RWPE2 (cell line): Measurements from ENCODE around the gene ANKRD40CL.

Source experiments
- ATAC-seq: fragments of 200-7000 bp; cut with Tn5 transposase; 3 replicates; pipeline ENCODE4 v1.9.1; 2021; ENCODE audit warnings: low read depth
- DNase-seq: peaks from one replicate; pipeline ENCODE4 v3.0.0-alpha.2; 2020; ENCODE audit warnings: low spot score
- H3K27ac ChIP-seq: fragments of 450-650 bp; 2 replicates; pipeline ENCODE4 v1.5.1; 2017; ENCODE audit warnings: mild to moderate bottlenecking; ENCODE audit not compliant: poor library complexity, severe bottlenecking
- H3K27me3 ChIP-seq: fragments of 250-450 bp; sonication (Bioruptor Pico); 2 replicates; pipeline ENCODE4 v1.5.1; 2021; ENCODE audit warnings: mild to moderate bottlenecking, moderate library complexity; ENCODE audit not compliant: insufficient read depth, poor library complexity, severe bottlenecking
- H3K36me3 ChIP-seq: fragments of 250-450 bp; sonication (Bioruptor Pico); 2 replicates; pipeline ENCODE4 v1.5.1; 2020; ENCODE audit warnings: low read depth, mild to moderate bottlenecking, moderate library complexity
- H3K4me1 ChIP-seq: fragments of 250-450 bp; sonication (Bioruptor Pico); 2 replicates; pipeline ENCODE4 v1.5.1; 2021; ENCODE audit warnings: mild to moderate bottlenecking, moderate library complexity; ENCODE audit not compliant: insufficient read depth, poor library complexity, severe bottlenecking
- H3K4me3 ChIP-seq: fragments of 250-450 bp; sonication (Bioruptor Pico); 2 replicates; pipeline ENCODE4 v1.5.1; 2021; ENCODE audit warnings: mild to moderate bottlenecking, moderate library complexity; ENCODE audit not compliant: severe bottlenecking
- H3K9me3 ChIP-seq: fragments of 250-450 bp; sonication (Bioruptor Pico); 2 replicates; pipeline ENCODE4 v1.5.1; 2021; ENCODE audit warnings: mild to moderate bottlenecking, moderate library complexity; ENCODE audit not compliant: severe bottlenecking
- CTCF ChIP-seq: fragments of 450-650 bp; IDR thresholded peaks from one replicate; pipeline ENCODE4 v1.5.1; 2017; ENCODE audit warnings: mild to moderate bottlenecking, moderate library complexity; ENCODE audit not compliant: poor library complexity, severe bottlenecking

Gene ANKRD40CL

GRCh38 chr17:50767446-50767845 lies at the start of gene ANKRD40CL:
ANKRD40CL (minus strand) TSS chr17:50767518; CDS start chr17:50766913, 605 bp downstream.
- H3K4me3 ChIP-seq = no peak within 1 kb of the TSS
- H3K4me1 ChIP-seq = peaks cover 6% of the 10 kb centered on the region
- H3K9me3 ChIP-seq = no peaks in the 10 kb centered on the region
- no peaks in the 10 kb centered on the region for H3K27me3 ChIP-seq
- H3K36me3 ChIP-seq = no peaks in the 10 kb centered on the region
- no peak for TF ChIP-seq CTCF
- DNase-seq (no peak), ATAC-seq (no peak)
- no peak within 1 kb of the TSS for H3K27ac ChIP-seq

GRCh38 chr17:50816271-50816670 lies 49.0 kb upstream of the ANKRD40CL start:
- ATAC-seq (no peak), DNase-seq (no peak)
- H3K9me3 ChIP-seq = no peaks in the 10 kb centered on the region
- no peak overlapping the region for H3K4me3 ChIP-seq
- H3K27ac ChIP-seq = no peak overlapping the region
- no peaks in the 10 kb centered on the region for H3K36me3 ChIP-seq
- H3K27me3 ChIP-seq = no peaks in the 10 kb centered on the region
- no peak for TF ChIP-seq CTCF
- H3K4me1 ChIP-seq = peaks cover 12% of the 10 kb centered on the region

- H3K27me3 ChIP-seq = no peaks in the 10 kb centered on the region
Observed at GRCh38 chr17:50815400-50815799, 48.1 kb upstream of the ANKRD40CL start.

GRCh38 chr17:50813583-50813982 lies 46.3 kb upstream of the ANKRD40CL start:
- no peaks in the 10 kb centered on the region for H3K27me3 ChIP-seq
- H3K36me3 ChIP-seq = no peaks in the 10 kb centered on the region
- no peak overlapping the region for H3K27ac ChIP-seq
- DNase-seq (no peak), ATAC-seq (no peak)
- no peak for TF ChIP-seq CTCF
- peaks cover 12% of the 10 kb centered on the region for H3K4me1 ChIP-seq
- H3K9me3 ChIP-seq = no peaks in the 10 kb centered on the region
- no peak overlapping the region for H3K4me3 ChIP-seq

More at GRCh38 chr17:50815400-50815799, 48.1 kb upstream of the ANKRD40CL start:
- TF ChIP-seq CTCF = no peak
- Histone ChIP-seq H3K9me3 (no peaks in the 10 kb centered on the region), H3K4me1 (peaks cover 12% of the 10 kb centered on the region), H3K36me3 (no peaks in the 10 kb centered on the region), H3K27ac (no peak overlapping the region), H3K4me3 (no peak overlapping the region)
- ATAC-seq (no peak), DNase-seq (no peak)

GRCh38 chr17:50808888-50809287 lies 41.6 kb upstream of the ANKRD40CL start:
- ATAC-seq (no peak), DNase-seq (no peak)
- H3K27me3 ChIP-seq = no peaks in the 10 kb centered on the region
- H3K27ac ChIP-seq = no peak overlapping the region
- TF ChIP-seq CTCF = no peak
- H3K36me3 ChIP-seq = no peaks in the 10 kb centered on the region
- H3K9me3 ChIP-seq = no peaks in the 10 kb centered on the region
- peaks cover 3% of the 10 kb centered on the region for H3K4me1 ChIP-seq
- no peak overlapping the region for H3K4me3 ChIP-seq
